Measurements from ENCODE around the gene NR5A2.

DNA sequence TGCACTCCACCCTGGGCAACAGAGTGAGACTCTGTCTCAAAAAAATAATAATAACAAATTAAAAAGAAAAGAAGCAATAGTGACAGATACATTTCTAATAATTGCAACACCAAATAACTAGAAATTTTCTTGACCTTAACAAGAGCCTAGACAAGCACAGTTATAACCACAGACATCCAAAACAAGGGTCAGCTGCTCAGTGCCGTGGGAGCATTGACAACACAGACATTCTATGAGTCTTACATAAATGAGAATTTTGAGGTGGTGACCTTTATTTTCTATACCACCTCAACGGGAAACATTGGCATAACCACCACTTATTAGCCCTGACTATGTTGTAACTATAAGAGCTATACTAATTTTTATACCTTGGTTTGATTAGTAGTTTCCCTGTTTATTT lies 156.1 kb downstream of the NR5A2 start:
- TF ChIP-seq MYC (IDR thresholded peaks at IDR 0.05; ENCODE audit: insufficient read depth, insufficient read length, insufficient replicate concordance, low read length, severe bottlenecking) (no peak), HDAC2 (IDR thresholded peaks at IDR 0.05) (no peak), ESRRA (IDR thresholded peaks at IDR 0.05; ENCODE audit: low read length) (no peak), CHD1 (IDR thresholded peaks at IDR 0.05; ENCODE audit: low read depth, low read length) (no peak), NRF1 (conservative IDR thresholded peaks at IDR 0.05; ENCODE audit: low read depth, low read length) (no peak), GATAD2B (conservative IDR thresholded peaks at IDR 0.05; ENCODE audit: low read depth) (no peak), TCF7 (IDR thresholded peaks at IDR 0.05; ENCODE audit: borderline replicate concordance) (no peak), ZNF24 (IDR thresholded peaks at IDR 0.05) (no peak)
- TF ChIP-seq, protein P1, sequence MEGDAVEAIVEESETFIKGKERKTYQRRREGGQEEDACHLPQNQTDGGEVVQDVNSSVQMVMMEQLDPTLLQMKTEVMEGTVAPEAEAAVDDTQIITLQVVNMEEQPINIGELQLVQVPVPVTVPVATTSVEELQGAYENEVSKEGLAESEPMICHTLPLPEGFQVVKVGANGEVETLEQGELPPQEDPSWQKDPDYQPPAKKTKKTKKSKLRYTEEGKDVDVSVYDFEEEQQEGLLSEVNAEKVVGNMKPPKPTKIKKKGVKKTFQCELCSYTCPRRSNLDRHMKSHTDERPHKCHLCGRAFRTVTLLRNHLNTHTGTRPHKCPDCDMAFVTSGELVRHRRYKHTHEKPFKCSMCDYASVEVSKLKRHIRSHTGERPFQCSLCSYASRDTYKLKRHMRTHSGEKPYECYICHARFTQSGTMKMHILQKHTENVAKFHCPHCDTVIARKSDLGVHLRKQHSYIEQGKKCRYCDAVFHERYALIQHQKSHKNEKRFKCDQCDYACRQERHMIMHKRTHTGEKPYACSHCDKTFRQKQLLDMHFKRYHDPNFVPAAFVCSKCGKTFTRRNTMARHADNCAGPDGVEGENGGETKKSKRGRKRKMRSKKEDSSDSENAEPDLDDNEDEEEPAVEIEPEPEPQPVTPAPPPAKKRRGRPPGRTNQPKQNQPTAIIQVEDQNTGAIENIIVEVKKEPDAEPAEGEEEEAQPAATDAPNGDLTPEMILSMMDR (IDR thresholded peaks at IDR 0.05 in 2 of 3, conservative IDR thresholded peaks at IDR 0.05 in 1 of 3; ENCODE audit: control insufficient read depth in 2 of 3, extremely low read depth in 1 of 3, insufficient read depth in 1 of 3, low read depth in 3 of 3, low read length in 3 of 3), result no peak

Measured in GM12878 (cell line).